Measurements from ENCODE around the gene FMN2.

- no peak for TF ChIP-seq CTCF (conservative IDR thresholded peaks at IDR 0.05)
- no peak for TF ChIP-seq ZFX (IDR thresholded peaks at IDR 0.05)
Observed at GRCh38 chr1:240319998-240320397, 228.3 kb downstream of the FMN2 start.
